Cardiac fibroblast (primary cell): ENCODE results near the gene MMP10.

Experiments used
- DNase-seq, 2 donors: peaks; one replicate each; pipeline versions ENCODE4 v3.0.0 to v3.0.0-alpha.2; 2010; ENCODE audit warnings: low read depth in 2 of 2
- H3K4me3 ChIP-seq, 2 donors: replicated peaks in 1 of 2; 1 replicate in 1 of 2; 2 replicates in 1 of 2; pipeline ENCODE4 v1.5.1; 2011; ENCODE audit warnings: low read depth in 2 of 2, low read length in 2 of 2, mild to moderate bottlenecking in 2 of 2, moderate library complexity in 1 of 2
- CTCF ChIP-seq: IDR thresholded peaks from one replicate; pipeline ENCODE4 v1.5.1; 2011; ENCODE audit warnings: low read depth, mild to moderate bottlenecking, low read length, inconsistent platforms

MMP10 gene

GRCh38 chr11:102788334-102788995 lies 8.0 kb upstream of the MMP10 start:
- TF ChIP-seq CTCF: no peak
- no peak overlapping the region for H3K4me3 ChIP-seq
- DNase-seq: no peak

- DNase-seq: no peak
- TF ChIP-seq CTCF: no peak
- no peak overlapping the region for H3K4me3 ChIP-seq
These were observed 4.0 kb upstream of the MMP10 start for GRCh38 chr11:102784380-102784779.

DNA sequence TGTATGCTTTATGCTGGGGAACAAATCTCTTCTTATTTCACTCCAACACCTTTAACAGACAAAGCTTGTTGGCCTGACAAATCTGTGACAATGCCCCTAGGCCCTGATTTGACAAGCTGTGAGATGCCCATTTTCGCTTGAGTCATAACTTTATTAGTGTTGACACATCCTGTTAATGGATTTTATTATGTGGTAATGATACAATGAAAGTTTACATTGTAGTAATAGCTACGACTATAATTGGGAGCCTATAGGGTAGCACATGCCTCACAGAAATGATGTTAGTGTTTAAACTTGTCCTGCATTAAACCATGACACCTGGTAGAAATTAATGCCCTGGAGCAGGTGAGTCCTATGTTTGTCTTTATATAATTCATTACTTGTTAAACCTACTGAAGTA lies 3.3 kb upstream of the MMP10 start:
- no peak for DNase-seq
- TF ChIP-seq CTCF: no peak

DNA sequence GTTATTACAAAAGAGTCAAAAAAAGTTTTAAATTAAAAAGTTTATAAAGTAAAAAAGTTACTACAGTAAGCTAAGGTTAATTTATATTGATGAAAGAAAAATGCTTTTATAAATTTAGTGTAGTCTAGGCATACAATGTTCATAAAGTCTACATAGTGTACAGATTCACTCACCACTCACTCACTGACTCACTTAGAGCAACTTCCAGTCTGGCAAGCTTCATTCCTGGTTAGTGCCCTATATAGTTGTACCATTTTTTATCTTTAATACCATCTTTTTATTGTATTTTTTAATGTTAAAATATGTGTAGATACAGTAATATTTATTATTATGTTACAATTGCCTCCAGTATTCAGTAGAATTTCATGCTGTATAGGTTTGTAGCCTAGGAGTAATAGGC lies 2.6 kb upstream of the MMP10 start:
- no peak overlapping the region for H3K4me3 ChIP-seq
- no peak for DNase-seq
- no peak for TF ChIP-seq CTCF

More for the DNA sequence above, 3.3 kb upstream of the MMP10 start:
- H3K4me3 ChIP-seq: no peak overlapping the region

GRCh38 chr11:102781676-102782075 lies 1.2 kb upstream of the MMP10 start:
- DNase-seq: no peak
- H3K4me3 ChIP-seq: no peak overlapping the region
- TF ChIP-seq CTCF: no peak

- H3K4me3 ChIP-seq: no peak overlapping the region
- TF ChIP-seq CTCF: no peak
- no peak for DNase-seq
These were observed 4.0 kb downstream of the MMP10 start for GRCh38 chr11:102776454-102776853.

- no peak for DNase-seq
- no peak overlapping the region for H3K4me3 ChIP-seq
- TF ChIP-seq CTCF: no peak
These were observed 7.0 kb downstream of the MMP10 start for GRCh38 chr11:102773386-102773785.
